ENCODE data around the gene DENND1A.

Gene DENND1A

GRCh38 chr9:123453831-123454321 lies 476.1 kb downstream of the DENND1A start:
- Histone ChIP-seq H3K9ac (ENCODE audit: low read depth, low read length, poor library complexity, severe bottlenecking) (no peak overlapping the region), H3K79me2 (ENCODE audit: insufficient read depth, low read length) (no peaks in the 10 kb centered on the region), H3K27me3 (ENCODE audit: insufficient read depth, low read length, poor library complexity, severe bottlenecking) (no peaks in the 10 kb centered on the region), H3K4me2 (ENCODE audit: low read depth, low read length, poor library complexity, severe bottlenecking) (no peak overlapping the region), H3K9me2 (replicated peaks; ENCODE audit: low read depth, low read length) (no peaks in the 10 kb centered on the region), H3K4me1 (ENCODE audit: insufficient read depth, low read length, poor library complexity, severe bottlenecking) (no peaks in the 10 kb centered on the region), H2AFZ (ENCODE audit: low read length) (no peak overlapping the region), H3K9me3 (ENCODE audit: insufficient read depth, low read depth, low read length) (no peaks in the 10 kb centered on the region), H3K4me3 (ENCODE audit: low read length, poor library complexity, severe bottlenecking) (no peak overlapping the region), H4K20me1 (ENCODE audit: insufficient read depth, low read length, poor library complexity, severe bottlenecking) (no peaks in the 10 kb centered on the region), H3F3A (ENCODE audit: low read depth) (no peaks in the 10 kb centered on the region), H3K36me3 (ENCODE audit: insufficient read depth, low read length) (no peaks in the 10 kb centered on the region)
- TF ChIP-seq, protein P1, sequence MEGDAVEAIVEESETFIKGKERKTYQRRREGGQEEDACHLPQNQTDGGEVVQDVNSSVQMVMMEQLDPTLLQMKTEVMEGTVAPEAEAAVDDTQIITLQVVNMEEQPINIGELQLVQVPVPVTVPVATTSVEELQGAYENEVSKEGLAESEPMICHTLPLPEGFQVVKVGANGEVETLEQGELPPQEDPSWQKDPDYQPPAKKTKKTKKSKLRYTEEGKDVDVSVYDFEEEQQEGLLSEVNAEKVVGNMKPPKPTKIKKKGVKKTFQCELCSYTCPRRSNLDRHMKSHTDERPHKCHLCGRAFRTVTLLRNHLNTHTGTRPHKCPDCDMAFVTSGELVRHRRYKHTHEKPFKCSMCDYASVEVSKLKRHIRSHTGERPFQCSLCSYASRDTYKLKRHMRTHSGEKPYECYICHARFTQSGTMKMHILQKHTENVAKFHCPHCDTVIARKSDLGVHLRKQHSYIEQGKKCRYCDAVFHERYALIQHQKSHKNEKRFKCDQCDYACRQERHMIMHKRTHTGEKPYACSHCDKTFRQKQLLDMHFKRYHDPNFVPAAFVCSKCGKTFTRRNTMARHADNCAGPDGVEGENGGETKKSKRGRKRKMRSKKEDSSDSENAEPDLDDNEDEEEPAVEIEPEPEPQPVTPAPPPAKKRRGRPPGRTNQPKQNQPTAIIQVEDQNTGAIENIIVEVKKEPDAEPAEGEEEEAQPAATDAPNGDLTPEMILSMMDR (conservative IDR thresholded peaks at IDR 0.05; ENCODE audit: low read length) = no peak
- TF ChIP-seq EZH2phosphoT487 (IDR thresholded peaks at IDR 0.05; ENCODE audit: borderline replicate concordance) = no peak

DNA sequence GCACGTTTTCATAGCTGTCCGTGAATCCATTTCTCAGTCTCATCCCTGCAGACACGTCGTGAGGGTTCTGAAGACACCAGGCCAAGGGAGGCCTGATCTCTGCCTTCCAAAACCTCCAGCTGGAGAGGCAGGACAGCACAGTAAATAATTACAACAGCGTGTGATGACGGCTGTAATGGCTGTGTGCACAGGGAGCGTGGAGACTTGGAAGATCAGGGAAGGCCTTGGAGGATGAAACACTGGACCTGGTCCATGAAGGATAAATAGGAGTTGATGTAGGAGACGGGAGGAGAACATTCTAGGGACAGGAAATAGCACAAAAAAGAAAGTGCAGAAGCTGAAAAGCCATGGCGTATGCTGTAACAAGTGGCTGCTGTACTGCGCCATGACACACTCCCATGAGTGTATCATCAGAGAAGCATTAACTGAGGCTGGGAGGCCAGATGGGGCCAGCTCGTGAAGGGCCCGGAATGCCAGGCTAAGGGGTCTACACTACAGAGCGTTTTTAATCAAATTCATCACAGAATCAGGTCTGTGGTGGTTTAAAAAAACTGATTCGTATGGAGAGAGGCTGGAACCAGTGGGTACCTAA lies 476.8 kb downstream of the DENND1A start:
- Histone ChIP-seq H3K27me3 (ENCODE audit: insufficient read depth, low read length, poor library complexity, severe bottlenecking) (no peaks in the 10 kb centered on the region), H3K9ac (ENCODE audit: low read depth, low read length, poor library complexity, severe bottlenecking) (no peak overlapping the region), H3K9me2 (replicated peaks; ENCODE audit: low read depth, low read length) (no peaks in the 10 kb centered on the region), H4K20me1 (ENCODE audit: insufficient read depth, low read length, poor library complexity, severe bottlenecking) (no peaks in the 10 kb centered on the region), H2AFZ (ENCODE audit: low read length) (no peak overlapping the region), H3K9me3 (ENCODE audit: insufficient read depth, low read depth, low read length) (no peaks in the 10 kb centered on the region), H3F3A (ENCODE audit: low read depth) (no peaks in the 10 kb centered on the region), H3K4me2 (ENCODE audit: low read depth, low read length, poor library complexity, severe bottlenecking) (no peak overlapping the region), H3K36me3 (ENCODE audit: insufficient read depth, low read length) (no peaks in the 10 kb centered on the region), H3K4me1 (ENCODE audit: insufficient read depth, low read length, poor library complexity, severe bottlenecking) (no peaks in the 10 kb centered on the region), H3K79me2 (ENCODE audit: insufficient read depth, low read length) (no peaks in the 10 kb centered on the region), H3K4me3 (ENCODE audit: low read length, poor library complexity, severe bottlenecking) (no peak overlapping the region)
- TF ChIP-seq EZH2phosphoT487 (IDR thresholded peaks at IDR 0.05; ENCODE audit: borderline replicate concordance) = no peak
- TF ChIP-seq, protein P1 (conservative IDR thresholded peaks at IDR 0.05; ENCODE audit: low read length) = no peak

DNA sequence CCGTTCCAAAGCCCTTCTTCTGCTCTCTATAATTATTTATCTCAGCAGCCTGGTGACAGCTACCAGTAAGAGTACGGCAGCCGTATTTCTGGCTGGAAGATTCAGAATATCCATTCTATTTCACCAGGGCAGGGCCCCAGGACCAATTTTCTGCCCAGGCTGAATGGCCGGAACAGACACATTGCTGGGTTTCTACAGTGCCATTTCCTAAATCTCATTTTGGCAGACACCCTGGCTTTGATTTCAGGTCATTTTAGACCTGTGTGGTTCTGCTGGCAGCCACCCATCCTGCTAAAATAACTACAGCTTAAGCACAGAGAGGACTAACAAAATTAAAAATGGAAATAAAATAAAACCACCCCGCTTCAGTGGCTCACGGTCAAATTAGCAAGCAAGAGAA lies 478.9 kb downstream of the DENND1A start:
- Histone ChIP-seq H3K79me2 (ENCODE audit: insufficient read depth, low read length) (no peaks in the 10 kb centered on the region), H3K4me1 (ENCODE audit: insufficient read depth, low read length, poor library complexity, severe bottlenecking) (no peaks in the 10 kb centered on the region), H3K9ac (ENCODE audit: low read depth, low read length, poor library complexity, severe bottlenecking) (no peak overlapping the region), H3K9me3 (ENCODE audit: insufficient read depth, low read depth, low read length) (no peaks in the 10 kb centered on the region), H3K4me3 (ENCODE audit: low read length, poor library complexity, severe bottlenecking) (no peak overlapping the region), H3K27me3 (ENCODE audit: insufficient read depth, low read length, poor library complexity, severe bottlenecking) (no peaks in the 10 kb centered on the region), H4K20me1 (ENCODE audit: insufficient read depth, low read length, poor library complexity, severe bottlenecking) (no peaks in the 10 kb centered on the region), H3K4me2 (ENCODE audit: low read depth, low read length, poor library complexity, severe bottlenecking) (no peak overlapping the region), H3K36me3 (ENCODE audit: insufficient read depth, low read length) (no peaks in the 10 kb centered on the region), H3F3A (ENCODE audit: low read depth) (no peaks in the 10 kb centered on the region), H2AFZ (ENCODE audit: low read length) (no peak overlapping the region), H3K9me2 (replicated peaks; ENCODE audit: low read depth, low read length) (no peaks in the 10 kb centered on the region)
- TF ChIP-seq, protein P1 (conservative IDR thresholded peaks at IDR 0.05; ENCODE audit: low read length) = no peak
- no peak for TF ChIP-seq EZH2phosphoT487 (IDR thresholded peaks at IDR 0.05; ENCODE audit: borderline replicate concordance)
